HEK293 (cell line): ENCODE measurements around the gene PDE6B.
A peak's percentile ranks its signal among the peaks of the same experiment; 100 is the strongest.

Experiments used
- CTCF ChIA-PET: fragments of 350-600 bp; formaldehyde crosslinking; extraction: SDS; loops from one replicate; lab custom pipeline; 2021; ENCODE audit warnings: antibody characterized with exemption; lab: Yijun Ruan, JAX
- POLR2A ChIA-PET: fragments of 300-600 bp; formaldehyde crosslinking; extraction: SDS; loops from one replicate; lab custom pipeline; 2020; ENCODE audit warnings: antibody characterized with exemption, inconsistent platforms; lab: Yijun Ruan, JAX
- H3K27ac ChIP-seq: fragments of 200-500 bp; sonication (Bioruptor generic); 2 replicates; pipeline ENCODE4 v1.5.1; 2014; ENCODE audit warnings: low read depth, low read length, control low read depth, inconsistent platforms; ENCODE audit errors: extremely low read depth
- H3K36me3 ChIP-seq, 2 experiments: fragments of 200-500 bp in 1 of 2; sonication (Bioruptor generic) in 1 of 2; 1 replicate in 1 of 2; 2 replicates in 1 of 2; pipeline ENCODE4 v1.5.1; 2014 to 2017; ENCODE audit warnings: inconsistent platforms in 2 of 2, low read length in 2 of 2; ENCODE audit not compliant: control insufficient read depth in 2 of 2, insufficient read depth in 1 of 2
- H3K4me1 ChIP-seq: fragments of 200-500 bp; sonication (Bioruptor generic); 2 replicates; pipeline ENCODE4 v1.5.1; 2014; ENCODE audit warnings: mild to moderate bottlenecking, low read length, inconsistent platforms; ENCODE audit not compliant: control insufficient read depth, insufficient read depth
- H3K4me3 ChIP-seq: 2 replicates; pipeline ENCODE4 v1.5.1; 2011; ENCODE audit warnings: low read depth, mild to moderate bottlenecking, control low read depth, low read length, moderate library complexity
- H3K9me3 ChIP-seq: fragments of 200-500 bp; sonication (Bioruptor generic); 2 replicates; pipeline ENCODE4 v1.5.1; 2014; ENCODE audit warnings: low read depth, low read length, inconsistent platforms; ENCODE audit not compliant: control insufficient read depth, insufficient read depth
- EGR2 ChIP-seq: fragments of 450-650 bp; formaldehyde crosslinking; IDR thresholded peaks from 2 replicates; pipeline ENCODE4 v1.5.1; 2016; ENCODE audit warnings: low read depth, missing biosample characterization, missing genetic modification characterization
- GLI2 ChIP-seq: fragments of 450-650 bp; formaldehyde crosslinking; IDR thresholded peaks from 2 replicates; pipeline ENCODE4; 2017; ENCODE audit warnings: missing biosample characterization, missing genetic modification characterization, low read depth, borderline replicate concordance
- GLIS2 ChIP-seq: fragments of 450-650 bp; formaldehyde crosslinking; IDR thresholded peaks from 2 replicates; pipeline ENCODE4 v1.5.1; 2016; ENCODE audit warnings: missing biosample characterization, missing genetic modification characterization
- HOXA7 ChIP-seq: sonication (generic); formaldehyde crosslinking; IDR thresholded peaks from 2 replicates; pipeline ENCODE4 v1.8.1; 2022; ENCODE audit warnings: missing genetic modification reagents, borderline replicate concordance
- KLF1 ChIP-seq: fragments of 450-650 bp; formaldehyde crosslinking; IDR thresholded peaks from 2 replicates; pipeline ENCODE4 v1.5.1; 2016; ENCODE audit warnings: missing biosample characterization, missing genetic modification characterization
- KLF10 ChIP-seq: fragments of 450-650 bp; IDR thresholded peaks from 2 replicates; pipeline ENCODE4 v1.5.1; 2018; ENCODE audit warnings: missing biosample characterization, mild to moderate bottlenecking, missing genetic modification characterization
- KLF9 ChIP-seq: fragments of 450-650 bp; formaldehyde crosslinking; IDR thresholded peaks from 2 replicates; pipeline ENCODE4 v1.5.1; 2016; ENCODE audit warnings: missing biosample characterization, missing genetic modification characterization, low read depth
- SP2 ChIP-seq: fragments of 450-650 bp; formaldehyde crosslinking; IDR thresholded peaks from 2 replicates; pipeline ENCODE4 v1.5.1; 2016; ENCODE audit warnings: missing biosample characterization, missing genetic modification characterization
- SP3 ChIP-seq: fragments of 450-650 bp; formaldehyde crosslinking; IDR thresholded peaks from 2 replicates; pipeline ENCODE4 v1.5.1; 2016; ENCODE audit warnings: missing biosample characterization, missing genetic modification characterization
- ZBTB26 ChIP-seq: fragments of 450-650 bp; formaldehyde crosslinking; optimal IDR thresholded peaks from 2 replicates; pipeline ENCODE3; 2016; ENCODE audit warnings: missing biosample characterization, mild to moderate bottlenecking, missing genetic modification characterization
- ZFHX2 ChIP-seq: fragments of 450-650 bp; formaldehyde crosslinking; conservative IDR thresholded peaks from 2 replicates; pipeline ENCODE4 v1.5.1; 2016; ENCODE audit warnings: missing biosample characterization, missing genetic modification characterization
- ZNF138 ChIP-seq: fragments of 450-650 bp; formaldehyde crosslinking; IDR thresholded peaks from 2 replicates; pipeline ENCODE4 v1.5.1; 2016; ENCODE audit warnings: missing biosample characterization, missing genetic modification characterization, borderline replicate concordance
- ZNF19 ChIP-seq: fragments of 450-650 bp; formaldehyde crosslinking; IDR thresholded peaks from 2 replicates; pipeline ENCODE4; 2016; ENCODE audit warnings: missing biosample characterization, missing genetic modification characterization, low read depth
- ZNF335 ChIP-seq: fragments of 450-650 bp; formaldehyde crosslinking; conservative IDR thresholded peaks from 2 replicates; pipeline ENCODE4 v1.5.1; 2016; ENCODE audit warnings: missing biosample characterization, missing genetic modification characterization
- ZNF394 ChIP-seq: fragments of 450-650 bp; formaldehyde crosslinking; IDR thresholded peaks from 2 replicates; pipeline ENCODE4 v1.5.1; 2016; ENCODE audit warnings: missing biosample characterization, missing genetic modification characterization, mild to moderate bottlenecking, moderate library complexity, borderline replicate concordance
- ZNF549 ChIP-seq: fragments of 450-650 bp; IDR thresholded peaks from 2 replicates; pipeline ENCODE4 v1.5.1; 2018; ENCODE audit warnings: missing biosample characterization, missing genetic modification characterization, mild to moderate bottlenecking, inconsistent platforms, moderate library complexity
- ZNF555 ChIP-seq: fragments of 450-650 bp; formaldehyde crosslinking; conservative IDR thresholded peaks from 2 replicates; pipeline ENCODE4 v1.5.1; 2017; ENCODE audit warnings: missing biosample characterization, mild to moderate bottlenecking, missing genetic modification characterization, inconsistent platforms
- TF ChIP-seq, protein P1 (sequence below): fragments of 450-650 bp; formaldehyde crosslinking; IDR thresholded peaks from 2 replicates; pipeline ENCODE4 v1.5.1; 2017; ENCODE audit warnings: missing biosample characterization, mild to moderate bottlenecking, missing genetic modification characterization, moderate library complexity
- TF ChIP-seq, protein P2 (sequence below): fragments of 450-650 bp; formaldehyde crosslinking; IDR thresholded peaks from 2 replicates; pipeline ENCODE4 v1.5.1; 2016; ENCODE audit warnings: missing biosample characterization, missing genetic modification characterization
- TF ChIP-seq, protein P3 (sequence below): fragments of 450-650 bp; formaldehyde crosslinking; IDR thresholded peaks from 2 replicates; pipeline ENCODE4 v1.5.1; 2016; ENCODE audit warnings: missing biosample characterization, missing genetic modification characterization

PDE6B gene

GRCh38 chr4:680091-680490 lies 54.7 kb downstream of the PDE6B start:
- Histone ChIP-seq H3K4me1 (peaks cover 3% of the 10 kb centered on the region), H3K27ac (no peak overlapping the region), H3K4me3 (no peak overlapping the region), H3K9me3 (no peaks in the 10 kb centered on the region), H3K36me3 (peaks cover 0 to 8% of the 10 kb centered on the region in 2 experiments; a peak in 1 of 3 replicates)
- ChIA-PET POLR2A (no interaction called here), CTCF (interaction anchor here (0.8 kb wide), 1 partner anchor 172 kb away, joined by 4 read pairs; no protein-coding TSS in a partner anchor)
- TF ChIP-seq ZBTB26 (tag by site-specific recombination) (no peak), KLF10 (tag by site-specific recombination) (no peak), ZNF549 (tag by site-specific recombination) (no peak), ZNF138 (tag by site-specific recombination) (no peak), GLI2 (tag by site-specific recombination) (no peak), ZNF394 (no peak)
- TF ChIP-seq, protein P1, sequence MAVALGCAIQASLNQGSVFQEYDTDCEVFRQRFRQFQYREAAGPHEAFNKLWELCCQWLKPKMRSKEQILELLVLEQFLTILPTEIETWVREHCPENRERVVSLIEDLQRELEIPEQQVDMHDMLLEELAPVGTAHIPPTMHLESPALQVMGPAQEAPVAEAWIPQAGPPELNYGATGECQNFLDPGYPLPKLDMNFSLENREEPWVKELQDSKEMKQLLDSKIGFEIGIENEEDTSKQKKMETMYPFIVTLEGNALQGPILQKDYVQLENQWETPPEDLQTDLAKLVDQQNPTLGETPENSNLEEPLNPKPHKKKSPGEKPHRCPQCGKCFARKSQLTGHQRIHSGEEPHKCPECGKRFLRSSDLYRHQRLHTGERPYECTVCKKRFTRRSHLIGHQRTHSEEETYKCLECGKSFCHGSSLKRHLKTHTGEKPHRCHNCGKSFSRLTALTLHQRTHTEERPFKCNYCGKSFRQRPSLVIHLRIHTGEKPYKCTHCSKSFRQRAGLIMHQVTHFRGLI (tag by site-specific recombination), result no peak
- TF ChIP-seq, protein P2, sequence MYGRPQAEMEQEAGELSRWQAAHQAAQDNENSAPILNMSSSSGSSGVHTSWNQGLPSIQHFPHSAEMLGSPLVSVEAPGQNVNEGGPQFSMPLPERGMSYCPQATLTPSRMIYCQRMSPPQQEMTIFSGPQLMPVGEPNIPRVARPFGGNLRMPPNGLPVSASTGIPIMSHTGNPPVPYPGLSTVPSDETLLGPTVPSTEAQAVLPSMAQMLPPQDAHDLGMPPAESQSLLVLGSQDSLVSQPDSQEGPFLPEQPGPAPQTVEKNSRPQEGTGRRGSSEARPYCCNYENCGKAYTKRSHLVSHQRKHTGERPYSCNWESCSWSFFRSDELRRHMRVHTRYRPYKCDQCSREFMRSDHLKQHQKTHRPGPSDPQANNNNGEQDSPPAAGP (tag by site-specific recombination), result no peak

- peaks cover 0 to 7% of the 10 kb centered on the region in 2 experiments; a peak in 1 of 3 replicates for H3K36me3 ChIP-seq
- TF ChIP-seq EGR2 (tag by site-specific recombination) (0 out of 2 replicates have a peak, but pooled peaks have one; percentile 10), HOXA7 (CRISPR knock-in tag) (no peak), ZNF555 (tag by site-specific recombination) (no peak), KLF9 (tag by site-specific recombination) (peak; percentile 49), ZFHX2 (tag by site-specific recombination) (peak; percentile 45)
- TF ChIP-seq, all 188 proteins: peak for 3
- Histone ChIP-seq H3K4me3 (no peak overlapping the region), H3K27ac (no peak overlapping the region), H3K9me3 (no peaks in the 10 kb centered on the region), H3K4me1 (peaks cover under 1% of the 10 kb centered on the region; the same call in 1 of the 2 replicates)
- POLR2A ChIA-PET, result no interaction called here
- CTCF ChIA-PET, result interaction anchor here (0.8 kb wide), 1 partner anchor 171 kb away, joined by 4 read pairs; no protein-coding TSS in a partner anchor
These were observed 55.2 kb downstream of the PDE6B start for GRCh38 chr4:680551-680927.

DNA sequence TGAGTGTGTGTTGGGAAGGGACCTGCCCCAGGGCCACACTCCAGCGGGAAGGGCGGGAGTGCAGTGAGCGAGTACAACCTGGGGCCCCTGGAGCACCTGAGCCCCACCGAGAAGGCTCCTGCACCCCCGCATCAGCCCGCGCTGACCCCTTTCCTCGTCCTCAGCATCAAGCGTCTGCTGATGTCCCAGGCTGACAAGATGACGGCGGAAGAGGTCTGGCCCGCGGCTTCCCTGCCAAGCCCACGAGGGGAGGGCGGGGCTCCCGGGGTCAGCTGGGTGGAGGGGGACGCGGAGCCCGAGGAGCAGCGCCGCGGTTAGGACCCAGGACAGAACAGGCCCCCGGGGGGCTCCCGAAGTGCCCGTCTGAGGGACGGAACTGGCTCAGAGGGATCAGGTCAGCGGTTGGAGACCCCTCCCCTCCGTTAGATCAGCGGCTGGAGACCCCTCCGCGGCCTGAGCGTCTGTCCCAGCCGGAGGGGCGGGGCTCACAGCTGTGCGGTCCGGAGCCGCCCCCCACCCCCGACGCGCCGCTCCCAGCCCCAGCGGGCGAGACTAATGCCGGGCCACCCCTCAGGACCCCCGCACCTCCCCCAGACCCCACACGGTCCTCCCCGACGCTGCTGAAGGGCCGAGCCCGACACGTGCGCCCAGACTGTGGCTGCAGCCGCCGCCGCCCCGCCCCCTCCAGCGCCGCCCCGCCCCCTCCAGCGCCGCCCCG lies 55.7 kb downstream of the PDE6B start:
- no peak overlapping the region for H3K27ac ChIP-seq
- peaks cover 0 to 2% of the 10 kb centered on the region in 2 experiments; a peak in 1 of 3 replicates for H3K36me3 ChIP-seq
- ChIA-PET POLR2A (no interaction called here), CTCF (no interaction called here)
- H3K4me1 ChIP-seq, result no peaks in the 10 kb centered on the region; the same call in 1 of the 2 replicates
- H3K9me3 ChIP-seq, result no peaks in the 10 kb centered on the region
- H3K4me3 ChIP-seq, result peak overlapping the region; percentile 32
- TF ChIP-seq ZNF335 (tag by site-specific recombination), result peak; percentile 93
- TF ChIP-seq KLF9 (tag by site-specific recombination), result peak; percentile 58
- no peak for TF ChIP-seq ZNF19
- TF ChIP-seq SP2 (tag by site-specific recombination), result peak; percentile 52
- TF ChIP-seq KLF1 (tag by site-specific recombination), result peak; percentile 69
- TF ChIP-seq KLF10 (tag by site-specific recombination), result peak; percentile 21; the same call in 1 of the 2 replicates
- TF ChIP-seq, protein P3, sequence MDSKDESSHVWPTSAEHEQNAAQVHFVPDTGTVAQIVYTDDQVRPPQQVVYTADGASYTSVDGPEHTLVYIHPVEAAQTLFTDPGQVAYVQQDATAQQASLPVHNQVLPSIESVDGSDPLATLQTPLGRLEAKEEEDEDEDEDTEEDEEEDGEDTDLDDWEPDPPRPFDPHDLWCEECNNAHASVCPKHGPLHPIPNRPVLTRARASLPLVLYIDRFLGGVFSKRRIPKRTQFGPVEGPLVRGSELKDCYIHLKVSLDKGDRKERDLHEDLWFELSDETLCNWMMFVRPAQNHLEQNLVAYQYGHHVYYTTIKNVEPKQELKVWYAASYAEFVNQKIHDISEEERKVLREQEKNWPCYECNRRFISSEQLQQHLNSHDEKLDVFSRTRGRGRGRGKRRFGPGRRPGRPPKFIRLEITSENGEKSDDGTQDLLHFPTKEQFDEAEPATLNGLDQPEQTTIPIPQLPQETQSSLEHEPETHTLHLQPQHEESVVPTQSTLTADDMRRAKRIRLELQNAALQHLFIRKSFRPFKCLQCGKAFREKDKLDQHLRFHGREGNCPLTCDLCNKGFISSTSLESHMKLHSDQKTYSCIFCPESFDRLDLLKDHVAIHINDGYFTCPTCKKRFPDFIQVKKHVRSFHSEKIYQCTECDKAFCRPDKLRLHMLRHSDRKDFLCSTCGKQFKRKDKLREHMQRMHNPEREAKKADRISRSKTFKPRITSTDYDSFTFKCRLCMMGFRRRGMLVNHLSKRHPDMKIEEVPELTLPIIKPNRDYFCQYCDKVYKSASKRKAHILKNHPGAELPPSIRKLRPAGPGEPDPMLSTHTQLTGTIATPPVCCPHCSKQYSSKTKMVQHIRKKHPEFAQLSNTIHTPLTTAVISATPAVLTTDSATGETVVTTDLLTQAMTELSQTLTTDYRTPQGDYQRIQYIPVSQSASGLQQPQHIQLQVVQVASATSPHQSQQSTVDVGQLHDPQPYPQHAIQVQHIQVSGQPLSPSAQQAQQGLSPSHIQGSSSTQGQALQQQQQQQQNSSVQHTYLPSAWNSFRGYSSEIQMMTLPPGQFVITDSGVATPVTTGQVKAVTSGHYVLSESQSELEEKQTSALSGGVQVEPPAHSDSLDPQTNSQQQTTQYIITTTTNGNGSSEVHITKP (tag by site-specific recombination), result 0 out of 2 replicates have a peak, but pooled peaks have one; percentile 12
- TF ChIP-seq SP3 (tag by site-specific recombination), result peak; percentile 80
- TF ChIP-seq GLIS2 (tag by site-specific recombination), result peak; percentile 65
